HG03457 (cell line): ENCODE measurements around the gene GNPTAB.

Source experiments
- ATAC-seq: cut with Tn5 transposase; IDR thresholded peaks from one replicate; pipeline ENCODE4 v1.9.1; 2021; ENCODE audit warnings: moderate number of reproducible peaks; ENCODE audit not compliant: unreplicated experiment

GNPTAB gene

DNA sequence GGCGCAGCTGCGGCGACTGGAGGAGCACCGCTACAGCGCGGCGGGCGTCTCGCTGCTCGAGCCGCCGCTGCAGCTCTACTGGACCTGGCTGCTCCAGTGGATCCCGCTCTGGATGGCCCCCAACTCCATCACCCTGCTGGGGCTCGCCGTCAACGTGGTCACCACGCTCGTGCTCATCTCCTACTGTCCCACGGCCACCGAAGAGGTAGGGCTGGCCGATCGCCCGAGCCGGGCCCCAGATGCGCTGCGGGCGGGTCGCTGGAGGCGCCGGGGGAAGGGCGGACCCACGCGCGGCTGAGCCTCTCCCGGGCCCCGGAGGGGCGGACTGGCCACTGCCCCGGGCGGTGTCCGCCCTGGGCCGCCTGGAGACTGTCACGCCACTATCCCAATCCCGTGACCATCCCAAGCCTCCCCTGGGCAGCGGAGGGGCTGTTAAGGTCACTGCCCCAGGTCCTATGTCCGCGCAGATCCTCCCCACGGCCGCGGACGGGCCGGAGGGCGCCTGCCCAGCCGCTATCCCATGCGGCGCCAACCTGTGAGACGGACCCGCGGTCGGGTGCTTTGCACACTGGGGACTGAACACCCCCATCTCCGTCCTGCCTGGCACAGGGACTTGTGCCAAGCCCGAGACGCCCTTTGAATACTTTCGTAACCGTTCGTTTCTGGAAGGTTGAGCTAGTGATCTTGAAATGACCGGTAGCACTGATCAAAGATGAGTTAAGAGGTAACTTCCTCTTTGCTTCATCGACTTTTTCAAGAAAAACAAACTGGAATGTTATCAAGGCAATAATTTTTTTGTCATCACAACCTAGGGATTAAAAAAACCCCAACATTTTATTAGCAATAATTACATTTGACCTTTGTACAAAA is 132.6 kb downstream of the GNPTAB start:
- ATAC-seq: peak; percentile 23

GRCh38 chr12:101697197-101697929 is 133.4 kb downstream of the GNPTAB start, which contains the start of gene CHPT1:
TSS of gene CHPT1 (plus strand) at chr12:101697640. CDS start at chr12:101697862, 222 bp downstream.
- ATAC-seq: peak; percentile 49

DNA sequence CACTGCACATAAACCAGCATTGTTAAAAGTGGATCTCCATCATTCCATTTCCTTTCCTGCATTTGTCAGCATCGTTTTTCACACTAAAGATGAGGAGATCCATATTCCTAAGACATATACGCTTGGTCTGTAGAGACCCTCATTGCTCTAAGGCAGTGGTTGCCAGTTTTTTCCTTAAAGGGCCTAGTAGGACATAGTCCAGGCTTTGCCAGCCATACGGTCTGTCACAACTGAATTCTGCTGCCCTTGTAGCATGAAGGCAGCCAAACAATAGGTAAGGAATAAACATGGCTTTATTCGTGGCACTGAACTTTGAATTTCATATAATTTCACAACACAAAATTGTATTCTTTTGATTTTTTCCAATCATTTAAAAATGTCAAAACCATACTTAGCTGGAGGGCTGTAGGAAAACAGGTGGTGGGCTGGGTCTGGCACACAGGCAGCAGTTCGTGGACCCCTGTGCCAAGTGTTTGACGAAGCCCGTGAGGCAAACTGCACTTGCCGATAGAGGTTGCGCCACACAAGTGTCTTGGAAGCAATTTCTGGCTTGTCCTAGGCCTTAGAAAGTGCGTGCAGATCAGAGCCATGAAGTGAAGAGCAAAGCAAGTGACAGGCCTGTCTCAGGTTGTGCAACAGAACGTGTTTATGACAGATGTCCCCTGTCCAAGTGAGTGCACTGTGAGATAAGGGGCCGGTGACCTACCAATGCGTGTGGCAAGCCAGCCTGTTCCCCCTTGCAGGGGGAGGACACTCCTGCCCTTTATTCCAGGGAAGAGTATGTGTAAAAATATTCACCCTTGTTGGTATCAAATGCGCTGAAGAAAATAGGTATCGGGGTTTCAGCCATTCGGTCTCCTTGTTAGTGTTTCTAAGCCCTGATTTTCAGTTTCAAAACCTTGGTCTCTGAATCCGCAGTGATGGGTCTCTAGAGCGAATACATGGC is 134.2 kb downstream of the GNPTAB start:
- ATAC-seq: no peak

DNA sequence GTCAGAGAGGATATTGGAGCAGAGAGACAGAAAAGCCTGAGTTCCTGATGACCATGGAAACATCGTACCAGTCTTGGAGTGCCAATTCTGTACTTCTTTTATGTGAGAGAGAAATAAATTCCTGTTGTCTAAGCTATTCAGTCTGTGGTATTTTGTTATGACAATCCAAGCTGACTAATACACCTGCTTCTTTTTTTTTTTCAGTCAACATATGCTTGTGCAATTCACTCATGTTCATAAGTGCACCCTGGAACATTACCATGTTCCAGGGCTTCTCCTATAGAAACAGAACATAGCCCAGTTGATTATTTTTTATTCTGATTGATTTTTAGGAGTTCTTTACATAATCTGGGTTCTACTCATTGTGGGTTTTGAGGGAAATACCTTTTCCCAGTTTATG is 135.1 kb downstream of the GNPTAB start:
- no peak for ATAC-seq
